Breast epithelium (tissue), 3 donors: ENCODE measurements around the gene RPS6KA3.

ENCODE experiments used
- POLR2A ChIP-seq: fragments of 450-650 bp; IDR thresholded peaks from one replicate; pipeline ENCODE4 v1.6.1; 2016; ENCODE audit warnings: antibody characterized with exemption, mild to moderate bottlenecking, moderate library complexity
- POLR2AphosphoS5 ChIP-seq, 3 donors: sonication (generic); formaldehyde crosslinking; IDR thresholded peaks; one replicate each; pipeline ENCODE4 v1.6.1; 2017; ENCODE audit warnings: antibody characterized with exemption in 3 of 3
- TF ChIP-seq, protein P1 (sequence below), 3 donors: fragments of 450-650 bp; IDR thresholded peaks; one replicate each; pipeline ENCODE4 v1.5.1; 2016 to 2017; ENCODE audit warnings: antibody characterized with exemption in 3 of 3, mild to moderate bottlenecking in 3 of 3, moderate library complexity in 3 of 3

DNA sequence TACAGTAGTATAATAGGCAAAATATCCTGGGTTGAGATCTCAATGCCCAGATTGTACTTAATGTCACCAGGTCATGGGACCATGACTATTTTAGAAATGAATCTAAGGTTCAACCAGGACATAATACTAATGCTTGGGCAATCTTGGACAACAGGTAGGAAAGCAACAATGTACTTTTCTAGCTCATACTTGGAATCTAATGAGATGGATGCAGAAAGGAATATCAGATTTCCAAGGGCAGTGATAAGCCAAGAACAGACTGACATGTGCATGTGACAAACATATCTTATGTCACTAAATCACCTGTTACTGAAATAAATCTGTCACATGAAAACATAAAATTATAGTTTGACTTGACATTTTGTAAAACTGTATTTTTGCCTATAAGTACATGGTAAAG is 51.1 kb downstream of the RPS6KA3 start:
- TF ChIP-seq, protein P1, sequence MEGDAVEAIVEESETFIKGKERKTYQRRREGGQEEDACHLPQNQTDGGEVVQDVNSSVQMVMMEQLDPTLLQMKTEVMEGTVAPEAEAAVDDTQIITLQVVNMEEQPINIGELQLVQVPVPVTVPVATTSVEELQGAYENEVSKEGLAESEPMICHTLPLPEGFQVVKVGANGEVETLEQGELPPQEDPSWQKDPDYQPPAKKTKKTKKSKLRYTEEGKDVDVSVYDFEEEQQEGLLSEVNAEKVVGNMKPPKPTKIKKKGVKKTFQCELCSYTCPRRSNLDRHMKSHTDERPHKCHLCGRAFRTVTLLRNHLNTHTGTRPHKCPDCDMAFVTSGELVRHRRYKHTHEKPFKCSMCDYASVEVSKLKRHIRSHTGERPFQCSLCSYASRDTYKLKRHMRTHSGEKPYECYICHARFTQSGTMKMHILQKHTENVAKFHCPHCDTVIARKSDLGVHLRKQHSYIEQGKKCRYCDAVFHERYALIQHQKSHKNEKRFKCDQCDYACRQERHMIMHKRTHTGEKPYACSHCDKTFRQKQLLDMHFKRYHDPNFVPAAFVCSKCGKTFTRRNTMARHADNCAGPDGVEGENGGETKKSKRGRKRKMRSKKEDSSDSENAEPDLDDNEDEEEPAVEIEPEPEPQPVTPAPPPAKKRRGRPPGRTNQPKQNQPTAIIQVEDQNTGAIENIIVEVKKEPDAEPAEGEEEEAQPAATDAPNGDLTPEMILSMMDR (IDR thresholded peaks at IDR 0.05) = no peak
- TF ChIP-seq POLR2A (no peak), POLR2AphosphoS5 (IDR thresholded peaks at IDR 0.05) (no peak)
